Ovary (tissue), 10 donors: Measurements from ENCODE around the gene HPF1. TPM values are rescaled to one million over a fixed set of nuclear protein-coding genes. Genes with fewer than 3 reads are reported as not detected.
"Not testable (repeated sequence)": the region's sequence is repeated elsewhere in the genome, so short reads cannot be mapped to it uniquely, and the experiment has no call there.

Experiments
- DNase-seq, 5 donors: peaks; one replicate each; pipeline ENCODE4 v3.0.0-alpha.2; 2019 to 2020
- H3K27ac ChIP-seq, 2 donors: fragments of 200-600 bp; one replicate each; pipeline versions ENCODE4 v1.5.1 to v1.8.0; 2019 to 2022
- H3K27me3 ChIP-seq: fragments of 200-600 bp; one replicate; pipeline ENCODE4 v1.8.0; 2022
- H3K36me3 ChIP-seq: fragments of 200-600 bp; sonication (generic); one replicate; pipeline ENCODE4 v1.5.1; 2019
- H3K4me1 ChIP-seq: one replicate; pipeline ENCODE4 v1.8.1; 2013; ENCODE audit warnings: mild to moderate bottlenecking, moderate library complexity; ENCODE audit not compliant: insufficient read depth
- H3K4me3 ChIP-seq: fragments of 200-600 bp; sonication (generic); one replicate; pipeline ENCODE4 v1.5.1; 2017
- H3K9me3 ChIP-seq, 2 donors: fragments of 200-600 bp in 1 of 2; sonication (generic) in 1 of 2; one replicate each; pipeline versions ENCODE4 v1.5.1 to v1.8.1; 2013 to 2019; ENCODE audit warnings: mild to moderate bottlenecking in 1 of 2, moderate library complexity in 1 of 2
- CTCF ChIP-seq, 3 donors: fragments of 450-650 bp in 2 of 3; fragments of 200-600 bp in 1 of 3; IDR thresholded peaks; one replicate each; pipeline versions ENCODE4 v1.5.1 to v1.8.0; 2016 to 2022; ENCODE audit warnings: antibody characterized with exemption in 3 of 3, mild to moderate bottlenecking in 1 of 3
- EP300 ChIP-seq: sonication (generic); formaldehyde crosslinking; IDR thresholded peaks from one replicate; pipeline ENCODE4 v1.6.1; 2017; ENCODE audit warnings: antibody characterized with exemption
- POLR2A ChIP-seq: fragments of 450-650 bp; IDR thresholded peaks from one replicate; pipeline ENCODE4 v1.6.1; 2017; ENCODE audit warnings: antibody characterized with exemption, mild to moderate bottlenecking, moderate library complexity
- WGBS, 3 donors: extraction: QIAGEN DNeasy Blood & Tissue Kit in 1 of 3; methylation state at CpG; one replicate each; pipeline versions ENCODE4 v1.1.5 to v1.1.7; 2013 to 2017; 5-methylcytosine and 5-hydroxymethylcytosine counted together
- intact Hi-C, 4 donors: fragments of 100-400 bp; cut with DNase I; formaldehyde crosslinking; loops; one replicate each; pipeline versions ENCODE4 v1.11.0 to v1.15.1; 2022 to 2023
- long read RNA-seq, 3 donors: library from polyadenylated mRNA in 2 of 3; unstranded in 2 of 3; transcript quantifications; one replicate each; pipeline ENCODE4 v2.0.0 and lab custom pipeline, GENCODE V29; 2021 to 2026
- polyA plus RNA-seq, 2 donors: library from polyadenylated mRNA; stranded (reverse); fragments of 200-250 nt in 1 of 2; fragments of 350-450 nt in 1 of 2; fragmentation: Illumina TruSeq in 1 of 2; extraction: RNeasy Lipid Tissue Mini Kit (QIAGEN cat#74804) in 1 of 2; gene quantifications; one replicate each; pipeline ENCODE4 v1.2.3, GENCODE V29; 2013 to 2014
- total RNA-seq, 7 donors: library from RNA; depleted of rRNA in 2 of 7; stranded (reverse); fragments of >200 nt in 2 of 7; fragmentation: NEBNext Ultra II Directional in 3 of 7; extraction: Animal tissue kit (Norgen Biotek cat#: 25700) in 3 of 7; gene quantifications; one replicate each; pipeline versions ENCODE4 v1.1.0 to v1.2.4, GENCODE V29; 2016 to 2023
- donor health status: DM: no; HTN: no; CAD: no; lungs with moderate emphysema.
- donor health status: DM: no; HTN: no; CAD: no.
- donor health status: Bipolar disorder and iron deficiency.
- donor health status: DM: yes; HTN: yes; CAD: no.
- donor health status: DM: no; HTN: no; CAD: no.
- donor health status: DM: yes; HTN: yes; CAD: no.

The HPF1 gene
- 10 to 100 TPM; 21.3 to 29.1 (median 23.3) TPM for total RNA-seq
- polyA plus RNA-seq = 10 to 100 TPM; 26.7 to 28.7 TPM
- long read RNA-seq, donor 1, transcript HPF1-201 (8 exons, 1,230 nt) = major isoform, 23 of 38 reads
- long read RNA-seq, donor 1, partial matches to known transcripts = 9 of 38 reads
- long read RNA-seq, donor 1, other reads (novel, unspliced or antisense) = 6 of 38 reads
- long read RNA-seq, donor 2, transcript HPF1-201 (8 exons, 1,230 nt) = major isoform, 43 of 66 reads
- long read RNA-seq, donor 2, partial matches to known transcripts = 20 of 66 reads
- long read RNA-seq, donor 2, other reads (novel, unspliced or antisense) = 0 of 66 reads
- long read RNA-seq, donor 3, transcript HPF1-201 (8 exons, 1,230 nt) = major isoform, 31 of 39 reads
- long read RNA-seq, donor 3, partial matches to known transcripts = 4 of 39 reads
- long read RNA-seq, donor 3, other reads (novel, unspliced or antisense) = 4 of 39 reads

- peak within 1 kb of the TSS in 1 of 2 donors; percentile 36 for H3K27ac ChIP-seq
- 0 to 1% (median 0%) methylated on average over 32 to 46 of the region's 46 CpGs for WGBS, 3 donors
Measured at GRCh38 chr4:169757575-169758184, at the start of gene HPF1. Gene HPF1 (minus strand): TSS chr4:169757944. CDS start chr4:169757877, 67 bp downstream.

GRCh38 chr4:169806770-169807169 lies 49.0 kb upstream of the HPF1 start:
- H3K4me3 ChIP-seq, H3K36me3 ChIP-seq, H3K27me3 ChIP-seq, H3K9me3 ChIP-seq, H3K27ac ChIP-seq, H3K4me1 ChIP-seq, DNase-seq: not testable (repeated sequence)
- 85 to 92% (median 87%) methylated on average over 3 of the region's 3 CpGs for WGBS, 3 donors
- intact Hi-C loops = loop anchor here in 1 of 4 donors (10.0 kb wide), 1 partner anchor 238 kb away; no protein-coding TSS in a partner anchor

More at GRCh38 chr4:169757575-169758184, at the start of gene HPF1:
- no peaks in the 10 kb centered on the region for H3K36me3 ChIP-seq
- TF ChIP-seq EP300 (peak; percentile 68), POLR2A (peak; percentile 25), CTCF (IDR thresholded peaks at IDR 0.05) (no peak)
- H3K4me1 ChIP-seq = peaks cover 5% of the 10 kb centered on the region
- DNase-seq = peak; percentile 92 to 97 (median 95)
- intact Hi-C loops = no loop called here
- H3K27me3 ChIP-seq = no peaks in the 10 kb centered on the region
- no peaks in the 10 kb centered on the region for H3K9me3 ChIP-seq
- H3K4me3 ChIP-seq = peak within 1 kb of the TSS; percentile 86

GRCh38 chr4:169803413-169803812 lies 45.7 kb upstream of the HPF1 start:
- Histone ChIP-seq H3K4me1 (no peaks in the 10 kb centered on the region), H3K4me3 (no peak overlapping the region), H3K27ac (no peak overlapping the region), H3K27me3 (no peaks in the 10 kb centered on the region), H3K36me3 (no peaks in the 10 kb centered on the region), H3K9me3 (no peaks in the 10 kb centered on the region)
- no peak for TF ChIP-seq EP300
- no peak for TF ChIP-seq POLR2A
- no peak for TF ChIP-seq CTCF (IDR thresholded peaks at IDR 0.05)
- WGBS, 3 donors = 84 to 90% (median 85%) methylated on average over 7 of the region's 7 CpGs
- intact Hi-C loops = loop anchor here in 1 of 4 donors (10.0 kb wide), 1 partner anchor 241 kb away; no protein-coding TSS in a partner anchor
- no peak for DNase-seq

- no peak for TF ChIP-seq EP300
- TF ChIP-seq CTCF (IDR thresholded peaks at IDR 0.05) = no peak
- TF ChIP-seq POLR2A = no peak
- WGBS, 3 donors = 78 to 86% (median 81%) methylated on average over 1 of the region's 1 CpG
- Histone ChIP-seq H3K27ac (no peak overlapping the region), H3K4me1 (no peaks in the 10 kb centered on the region), H3K27me3 (no peaks in the 10 kb centered on the region), H3K36me3 (no peaks in the 10 kb centered on the region), H3K9me3 (no peaks in the 10 kb centered on the region), H3K4me3 (no peak overlapping the region)
- intact Hi-C loops = loop anchor here in 1 of 4 donors (10.0 kb wide), 1 partner anchor 242 kb away; no protein-coding TSS in a partner anchor
- DNase-seq = no peak
Measured at GRCh38 chr4:169802873-169803272, 45.1 kb upstream of the HPF1 start.
